NK-92 (cell line): ENCODE results near the gene SLC29A2.
"Not testable (repeated sequence)": the region's sequence is repeated elsewhere in the genome, so short reads cannot be mapped to it uniquely, and the experiment has no call there.

Experiments used
- DNase-seq: peaks from one replicate; lab custom pipeline; 2025; ENCODE audit not compliant: unreplicated experiment; lab: John Stamatoyannopoulos, UW

The SLC29A2 gene

DNA sequence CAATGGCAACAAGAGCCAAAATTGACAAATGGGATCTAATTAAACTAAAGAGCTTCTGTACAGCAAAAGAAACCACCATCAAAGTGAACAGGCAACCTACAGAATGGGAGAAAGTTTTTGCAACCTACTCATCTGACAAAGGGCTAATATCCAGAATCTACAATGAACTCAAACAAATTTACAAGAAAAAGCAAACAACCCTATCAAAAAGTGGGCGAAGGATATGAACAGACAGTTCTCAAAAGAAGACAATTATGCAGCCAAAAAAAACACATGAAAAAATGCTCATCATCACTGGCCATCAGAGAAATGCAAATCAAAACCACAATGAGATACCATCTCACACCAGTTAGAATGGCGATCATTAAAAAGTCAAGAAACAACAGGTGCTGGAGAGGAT, 51.3 kb downstream of the SLC29A2 start:
- not testable (repeated sequence) for DNase-seq

DNA sequence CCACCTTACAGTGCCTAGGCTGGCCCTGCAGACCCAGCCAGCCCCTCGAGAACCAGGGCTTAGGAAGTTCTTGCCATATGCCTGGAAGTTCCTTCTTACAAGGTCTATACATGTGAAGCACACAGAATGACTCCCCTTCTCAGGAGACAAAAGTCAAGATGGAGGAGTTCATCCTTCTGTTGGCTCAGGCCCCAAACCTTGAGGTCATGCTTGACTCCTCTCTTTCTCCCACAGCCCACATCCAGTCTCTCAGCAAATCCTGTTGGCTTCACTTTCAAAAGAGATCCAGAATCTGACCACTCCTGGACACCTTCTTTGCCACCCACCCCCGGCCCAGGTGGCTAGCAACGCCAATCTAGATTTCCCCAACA, 53.0 kb downstream of the SLC29A2 start:
- DNase-seq, result no peak

DNA sequence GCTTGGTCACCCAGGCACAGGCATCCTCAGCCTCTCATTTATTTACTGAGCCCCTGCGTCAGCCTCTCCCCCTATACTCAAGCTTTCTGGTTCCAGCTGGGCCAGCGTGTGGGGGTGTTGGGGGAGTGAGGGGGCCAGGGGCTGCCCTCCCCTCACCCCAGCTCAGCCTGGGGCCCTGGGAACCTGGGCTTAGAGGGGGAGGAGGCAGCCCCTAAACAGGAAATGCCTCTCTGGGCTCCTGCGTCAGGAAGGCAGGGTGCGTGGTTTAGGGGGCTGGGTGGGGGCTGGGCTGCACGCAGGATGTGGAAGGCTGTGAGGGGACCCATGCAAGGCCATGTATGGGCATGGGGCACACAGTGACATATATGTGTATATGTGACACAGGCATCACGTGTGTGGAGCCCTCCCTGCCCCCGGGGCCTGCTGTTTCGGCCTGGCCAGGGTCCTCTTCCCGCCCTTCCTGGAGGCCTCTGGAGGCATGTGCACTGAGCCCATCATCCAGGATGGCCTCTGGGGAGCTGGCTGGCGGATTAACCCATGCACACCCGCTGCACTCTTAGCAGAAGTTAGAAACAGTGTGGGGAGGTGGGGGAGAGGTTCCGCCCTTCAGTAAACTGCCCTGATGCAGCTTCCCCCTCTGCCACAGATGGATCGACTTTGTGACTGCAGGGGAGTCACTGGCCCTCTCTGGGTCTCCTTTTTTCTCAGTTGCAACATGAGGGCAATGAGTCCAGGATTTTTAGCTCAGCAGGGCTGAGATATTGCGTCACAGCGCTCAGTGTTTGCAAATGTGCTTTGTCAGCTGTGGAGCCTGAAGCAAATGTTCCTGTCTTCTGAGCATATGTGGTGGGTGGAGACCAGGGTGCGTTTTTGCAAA, 53.6 kb downstream of the SLC29A2 start:
- peak; percentile 60 for DNase-seq

GRCh38 chr11:66317322-66317722, 54.2 kb downstream of the SLC29A2 start:
- no peak for DNase-seq

GRCh38 chr11:66316849-66317251, 54.7 kb downstream of the SLC29A2 start, which contains the start of gene CD248:
TSS of gene CD248 (minus strand) at chr11:66317044. CDS start at chr11:66317027, 17 bp downstream.
- DNase-seq, result no peak

DNA sequence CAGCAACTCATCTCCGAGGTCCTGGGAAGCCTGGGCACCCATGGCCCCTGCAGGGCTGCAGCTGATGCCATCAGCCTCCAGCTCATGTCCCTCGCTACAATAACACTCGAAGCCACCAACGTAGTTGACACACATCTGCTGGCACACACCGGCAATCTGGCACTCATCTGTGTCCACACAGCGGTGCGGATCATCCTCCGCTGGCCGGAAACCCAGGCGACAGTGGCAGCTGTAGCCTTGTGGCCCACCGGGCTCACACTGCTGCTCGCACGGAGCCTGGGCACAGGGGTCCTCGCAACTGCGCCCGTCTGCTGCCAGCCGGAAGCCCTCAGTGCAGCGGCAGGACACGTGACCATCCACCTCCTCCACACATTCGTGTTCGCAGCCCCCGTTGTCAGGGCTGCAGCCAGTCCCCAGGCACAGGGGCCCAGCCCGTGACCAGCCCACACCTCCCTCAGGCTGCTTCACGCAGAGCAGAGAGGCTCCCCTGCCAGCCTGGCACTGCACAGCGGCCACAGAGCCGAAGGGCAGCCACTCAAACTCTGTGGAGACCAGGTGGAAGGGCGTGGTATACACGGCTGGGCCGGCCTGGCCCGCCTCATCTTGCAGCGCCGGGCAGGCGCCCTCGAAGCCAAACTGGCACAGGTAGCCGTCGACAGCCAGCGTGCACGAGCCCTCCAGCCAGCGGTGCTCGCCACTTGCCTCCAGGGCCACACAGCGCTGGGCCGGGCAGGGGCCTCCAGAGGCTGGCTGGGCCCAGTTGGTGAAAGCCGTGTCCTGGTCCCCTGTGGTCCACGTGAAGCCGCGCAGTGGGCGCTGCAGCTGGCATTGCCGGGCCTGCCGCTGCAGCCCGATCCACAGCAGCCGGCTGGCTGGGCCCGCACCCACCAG, 55.4 kb downstream of the SLC29A2 start:
- no peak for DNase-seq

GRCh38 chr11:66315498-66315885, 56.1 kb downstream of the SLC29A2 start:
- no peak for DNase-seq

DNA sequence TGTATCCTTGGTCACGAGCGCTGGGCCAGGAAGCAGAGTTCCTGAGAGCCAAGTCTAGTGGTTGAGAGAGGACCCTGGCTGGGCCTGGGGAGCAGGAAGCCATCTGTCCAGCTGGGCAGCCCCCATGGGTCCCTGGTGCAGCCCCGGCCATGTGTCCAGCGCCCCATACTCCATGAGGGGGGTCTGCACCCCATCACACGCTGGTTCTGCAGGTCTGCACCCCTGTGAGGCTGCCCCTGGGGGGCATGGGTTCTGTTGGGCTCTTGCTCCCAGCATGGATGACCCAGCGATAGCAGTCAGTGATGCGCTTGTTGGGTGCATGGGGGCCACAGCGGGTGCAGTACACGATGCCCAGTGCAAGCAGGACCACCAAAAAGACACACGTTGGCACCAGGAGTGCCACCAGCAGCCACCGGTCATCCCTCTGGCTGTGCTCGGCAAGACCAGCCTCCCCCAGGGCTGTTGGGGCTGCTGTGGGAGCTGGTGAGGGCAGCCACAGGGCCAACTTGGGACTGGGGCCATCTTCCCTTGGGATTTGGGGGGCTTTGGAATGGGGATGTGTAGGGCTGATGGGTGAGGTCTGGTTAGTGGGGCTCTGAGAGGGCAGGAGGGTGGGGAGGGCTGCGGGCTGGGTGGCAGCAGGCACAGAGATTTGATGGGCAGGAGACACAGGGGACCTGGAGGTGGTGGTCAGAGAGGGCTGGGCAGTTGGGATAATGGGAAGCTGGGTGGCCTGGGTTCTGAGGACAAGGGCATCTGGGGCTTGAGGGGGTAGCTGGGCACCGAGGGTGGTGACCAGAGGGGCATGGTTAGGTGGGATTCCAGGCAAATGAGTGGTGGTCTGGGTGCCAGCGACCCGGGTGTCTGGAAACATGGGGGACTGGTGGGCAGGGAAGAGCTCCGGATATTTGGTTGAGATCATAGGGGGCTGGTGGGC, 56.7 kb downstream of the SLC29A2 start:
- no peak for DNase-seq

DNA sequence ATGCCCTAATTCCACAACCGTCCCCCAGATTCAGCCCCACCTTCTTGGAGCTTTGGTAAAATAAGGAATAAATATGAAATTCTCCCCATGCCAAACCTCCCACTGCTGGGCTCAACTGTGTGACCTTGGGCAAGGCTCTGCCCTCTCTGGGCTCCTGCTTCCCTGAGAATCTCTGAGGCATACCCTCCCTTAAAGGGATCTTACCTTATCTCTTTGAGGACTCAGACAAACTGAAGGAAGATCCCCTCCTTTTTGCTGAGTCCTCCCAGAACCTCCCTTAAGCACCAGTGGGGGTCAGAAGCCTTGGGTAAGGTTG, 57.4 kb downstream of the SLC29A2 start:
- DNase-seq, result no peak

DNA sequence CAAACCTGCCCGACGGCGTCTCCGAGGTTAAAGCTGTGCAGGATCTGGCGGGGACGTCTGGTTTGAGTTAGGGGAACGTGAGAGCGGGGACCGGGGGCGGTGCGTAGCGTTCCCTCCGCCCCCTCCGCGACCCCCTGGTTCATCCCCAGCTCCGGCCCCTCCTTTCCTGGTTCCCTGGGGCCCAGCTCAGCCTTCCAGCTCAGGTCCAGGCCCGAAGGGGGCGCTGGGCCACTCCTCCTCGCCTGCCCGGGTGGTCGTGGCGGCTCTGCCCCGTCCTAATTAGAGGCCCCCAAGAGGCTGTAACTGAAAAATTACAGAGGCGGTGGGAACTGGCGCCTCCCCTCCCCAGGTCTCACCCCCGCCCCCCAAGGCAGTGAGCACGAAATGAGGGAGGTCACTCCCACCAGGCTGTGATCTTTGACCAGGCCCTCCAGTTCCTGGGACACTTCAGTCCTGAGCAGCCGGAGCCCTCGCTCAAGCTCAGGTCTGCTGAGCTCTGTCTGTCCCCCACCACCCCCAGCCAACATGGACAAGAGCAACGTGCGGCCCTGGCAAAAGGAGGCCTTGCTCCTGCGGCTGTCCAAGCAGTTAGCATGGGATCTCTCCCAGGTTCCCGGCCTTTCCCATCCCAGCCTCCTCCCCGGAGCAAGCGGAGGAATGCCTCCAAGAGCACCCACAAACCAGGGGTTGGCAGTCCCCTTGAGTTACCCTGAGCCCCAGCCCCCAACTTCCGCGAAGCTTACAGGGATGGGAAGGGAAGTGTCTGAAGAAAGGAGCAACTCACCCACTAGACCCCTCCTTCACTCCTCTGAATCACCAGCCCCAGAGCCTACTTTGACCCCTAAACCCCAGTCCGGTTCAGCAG, 58.0 kb downstream of the SLC29A2 start:
- DNase-seq, result no peak

DNA sequence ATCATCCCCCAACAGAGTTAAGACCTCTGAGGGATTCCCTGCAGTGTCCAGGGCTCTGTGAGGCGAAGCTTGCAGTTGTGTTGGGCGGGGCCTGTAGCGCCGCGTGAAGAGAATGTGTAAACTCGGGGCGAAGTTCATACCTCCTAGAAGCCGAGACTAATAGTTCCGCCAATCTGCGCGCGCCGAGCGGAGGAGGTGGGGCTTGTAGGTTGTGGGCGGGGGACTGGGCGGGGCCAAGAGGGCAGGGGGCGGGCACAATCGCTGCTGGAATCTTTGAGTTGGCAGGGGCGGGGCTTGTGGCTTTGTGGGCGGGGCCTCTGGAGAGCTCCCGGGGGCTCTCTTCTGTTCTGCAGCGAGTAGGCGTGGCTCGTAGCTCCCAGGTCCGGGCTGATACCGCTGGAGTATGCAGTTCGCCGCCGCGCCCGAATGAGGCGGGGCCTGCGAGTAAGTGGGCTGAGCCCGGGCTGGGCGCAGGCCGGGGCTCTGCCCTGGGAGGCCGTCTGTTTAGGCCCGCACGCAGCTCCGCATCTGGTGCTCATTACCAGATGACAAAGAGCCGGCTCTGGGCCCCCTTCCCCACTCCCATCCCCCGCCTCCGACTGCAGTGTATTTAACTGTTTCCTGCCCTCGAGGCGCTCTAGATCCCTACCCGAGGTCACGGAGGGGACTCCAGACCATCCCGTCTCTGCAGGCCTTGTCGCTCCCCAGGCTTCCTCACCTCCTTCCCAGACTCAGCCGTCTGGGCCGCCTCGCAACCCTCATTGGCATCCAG, 58.8 kb downstream of the SLC29A2 start:
- DNase-seq, result peak; percentile 89
